HT1080 (cell line): ENCODE data around the gene ZC3HAV1. TPM values are rescaled to one million over a fixed set of nuclear protein-coding genes. Genes with fewer than 3 reads are reported as not detected.
"Not testable (repeated sequence)": the region's sequence is repeated elsewhere in the genome, so short reads cannot be mapped to it uniquely, and the experiment has no call there.

Source experiments
- DNase-seq: peaks from one replicate; pipeline ENCODE4 v3.0.0-alpha.2; 2015; ENCODE audit warnings: low read depth
- total RNA-seq: library from RNA; depleted of rRNA; stranded (reverse); fragments of >200 nt; shearing (Covaris generic); gene quantifications from 2 replicates; pipeline ENCODE4 v1.2.3, GENCODE V29; 2014

Gene ZC3HAV1
- total RNA-seq, 1 experiment from 2014 or later = 28.3 TPM

- no peak for DNase-seq
These were observed 21.3 kb downstream of the ZC3HAV1 start for GRCh38 chr7:139088268-139088667.

DNA sequence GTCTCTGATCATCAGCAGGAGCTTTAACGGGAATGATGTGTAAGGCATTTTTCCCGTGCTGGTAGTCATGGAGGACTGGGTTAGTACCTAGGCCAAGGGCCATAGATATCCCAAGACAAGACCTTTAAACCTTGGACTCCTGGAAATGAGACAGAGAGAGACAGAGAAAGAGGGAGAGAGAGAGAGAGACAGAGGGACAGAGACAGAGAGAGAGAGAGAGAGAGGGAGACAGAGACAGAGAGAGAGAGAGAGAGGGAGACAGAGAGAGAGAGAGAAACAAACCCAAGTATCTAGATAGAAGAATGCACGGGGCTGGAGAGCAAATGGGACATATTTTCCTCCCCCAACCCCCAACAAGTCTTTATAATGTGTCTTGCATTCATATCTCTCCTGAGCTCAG is 22.3 kb downstream of the ZC3HAV1 start:
- no peak for DNase-seq

DNA sequence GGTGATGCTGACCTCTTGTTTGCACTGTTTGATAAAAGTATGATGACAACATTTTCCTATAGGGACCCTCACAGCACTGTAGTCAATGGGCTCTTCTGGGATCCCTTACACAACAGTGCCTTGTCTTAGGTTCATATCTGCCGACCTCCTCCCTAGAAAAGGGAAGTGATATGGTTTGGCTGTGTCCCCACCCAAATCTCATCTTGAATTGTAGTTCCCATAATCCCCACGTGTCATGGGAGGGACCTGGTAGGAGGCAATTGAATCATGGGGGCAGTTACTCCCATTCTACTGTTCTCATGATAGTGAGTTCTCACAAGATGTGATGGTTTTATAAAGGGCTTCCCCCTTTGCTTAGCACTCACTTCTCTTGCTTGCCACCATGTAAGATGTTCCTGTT is 23.1 kb downstream of the ZC3HAV1 start:
- DNase-seq = no peak

- no peak for DNase-seq
These were observed 24.8 kb downstream of the ZC3HAV1 start for GRCh38 chr7:139084709-139085108.

- no peak for DNase-seq
These were observed 27.9 kb downstream of the ZC3HAV1 start for GRCh38 chr7:139081584-139081983.

DNA sequence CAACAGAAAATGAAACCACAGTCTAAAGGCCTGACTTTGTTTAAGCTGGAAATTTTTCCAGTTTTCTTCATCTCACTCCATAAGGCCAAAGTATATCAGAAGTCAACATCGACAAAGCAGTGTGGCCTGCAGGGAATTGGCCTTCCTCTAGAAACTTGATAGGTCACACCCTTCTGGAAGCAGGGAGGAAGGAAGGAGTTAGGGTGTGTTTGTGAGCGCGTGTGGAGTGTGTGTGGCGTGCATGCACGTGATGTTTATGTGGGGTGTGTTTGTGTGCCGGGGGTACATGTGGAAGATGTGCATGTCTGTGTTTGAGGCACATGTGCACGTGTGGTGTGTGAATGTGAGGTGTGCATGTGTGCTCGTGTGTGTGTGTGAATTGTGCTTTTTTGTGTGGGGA is 28.6 kb downstream of the ZC3HAV1 start:
- DNase-seq = no peak

DNA sequence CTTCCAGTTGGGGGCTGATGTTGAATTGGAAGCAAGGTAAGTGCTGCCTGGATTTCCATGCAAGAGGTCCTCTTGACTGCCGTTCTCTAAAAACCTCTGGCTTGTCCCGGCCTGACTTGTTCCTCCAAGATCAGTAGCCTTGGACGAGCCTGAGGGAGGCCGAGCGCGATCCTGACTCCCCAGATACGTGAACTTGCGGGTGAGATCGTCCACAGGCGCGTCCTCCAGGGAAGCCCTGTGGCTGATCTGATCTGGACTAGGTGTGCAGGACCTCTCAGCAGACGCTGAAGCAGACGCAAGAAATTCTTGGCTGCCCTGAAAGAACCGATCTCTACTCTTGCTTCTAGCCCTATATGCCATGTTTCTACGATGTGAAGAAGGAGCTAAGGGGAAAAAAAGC is 29.7 kb downstream of the ZC3HAV1 start:
- DNase-seq = no peak

- DNase-seq = no peak
These were observed 30.6 kb downstream of the ZC3HAV1 start for GRCh38 chr7:139078911-139079310.

DNA sequence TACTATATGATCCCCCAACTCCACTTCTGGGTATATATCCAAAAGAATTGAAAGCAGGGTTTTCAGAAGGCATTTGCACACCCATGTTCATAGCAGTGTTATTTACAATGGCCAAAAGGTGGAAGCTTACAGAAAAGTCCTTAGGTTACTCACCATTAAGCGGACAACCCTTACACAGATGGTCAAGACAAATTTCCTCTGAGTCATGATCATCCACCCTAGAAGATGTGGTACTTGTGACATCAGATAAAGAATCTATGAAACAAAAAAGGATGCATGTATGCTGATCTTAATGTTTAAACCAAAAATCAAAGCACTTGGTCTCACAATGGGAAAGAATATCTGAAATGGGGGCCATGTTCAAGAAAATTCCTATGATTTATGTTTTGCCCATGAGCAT is 31.1 kb downstream of the ZC3HAV1 start:
- DNase-seq = peak; percentile 34

DNA sequence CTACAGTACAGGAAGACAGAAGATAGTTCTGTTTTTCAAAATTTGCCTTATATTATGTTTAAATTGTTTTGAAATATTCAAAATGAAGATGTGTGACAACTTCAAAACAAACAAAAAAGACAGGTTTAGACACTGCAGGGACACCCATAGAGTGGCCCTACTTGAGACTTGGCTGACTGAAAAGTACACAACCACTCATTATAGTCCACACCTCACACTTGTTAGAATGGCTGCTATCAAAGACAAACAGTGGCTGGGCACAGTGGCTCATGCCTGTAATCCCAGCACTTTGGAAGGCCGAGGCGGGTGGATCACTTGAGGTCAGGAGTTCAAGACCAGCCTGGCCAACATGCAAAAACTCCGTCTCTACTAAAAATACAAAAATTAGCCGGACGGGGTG is 31.8 kb downstream of the ZC3HAV1 start:
- DNase-seq = not testable (repeated sequence)

- no peak for DNase-seq
These were observed 33.4 kb downstream of the ZC3HAV1 start for GRCh38 chr7:139075871-139076686.

GRCh38 chr7:139075031-139075652 is 34.4 kb downstream of the ZC3HAV1 start:
- DNase-seq = peak; percentile 76

DNA sequence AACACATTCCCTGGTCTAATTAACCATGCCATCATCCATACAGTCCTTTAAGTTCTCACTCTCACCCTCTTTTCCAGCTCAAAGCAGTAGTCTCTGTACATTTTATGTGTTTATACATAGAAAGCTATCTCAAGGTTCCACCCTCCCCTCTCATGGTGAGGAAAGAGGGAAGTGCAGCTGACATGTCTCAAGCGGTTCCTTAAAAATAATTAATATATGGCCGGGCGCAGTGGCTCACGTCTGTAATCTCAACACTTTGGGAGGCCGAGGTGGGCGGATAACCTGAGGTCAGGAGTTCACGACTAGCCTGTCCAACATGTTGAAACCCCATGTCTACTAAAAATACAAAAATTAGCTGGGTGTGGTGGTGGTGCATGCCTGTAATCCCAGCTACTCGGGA is 36.7 kb downstream of the ZC3HAV1 start:
- DNase-seq = no peak

- DNase-seq = no peak
These were observed 37.8 kb downstream of the ZC3HAV1 start for GRCh38 chr7:139071680-139072079.

GRCh38 chr7:139068544-139069399 is 40.7 kb downstream of the ZC3HAV1 start:
- DNase-seq = no peak

DNA sequence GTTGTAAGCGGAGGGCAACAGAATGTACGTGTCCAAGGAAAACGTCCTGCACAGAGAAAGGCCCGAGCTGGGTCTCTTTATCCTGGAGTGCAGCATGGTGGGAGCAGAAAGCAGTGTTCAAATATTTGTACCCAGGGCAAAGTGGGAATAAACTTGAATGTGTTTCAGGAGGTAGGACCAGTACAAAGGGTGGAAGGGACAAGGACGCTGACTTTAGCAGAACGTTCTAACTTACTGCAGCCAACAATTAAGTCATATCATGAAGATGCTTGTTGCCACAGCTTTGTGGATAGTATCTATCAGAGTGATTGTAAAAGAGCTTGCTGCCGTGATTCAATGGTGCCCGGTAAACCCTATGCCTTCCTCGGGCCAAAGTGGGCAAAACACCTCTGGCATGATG is 43.2 kb downstream of the ZC3HAV1 start:
- no peak for DNase-seq

GRCh38 chr7:139065323-139065722 is 44.2 kb downstream of the ZC3HAV1 start:
- DNase-seq = no peak

GRCh38 chr7:139061416-139061815 is 48.1 kb downstream of the ZC3HAV1 start:
- DNase-seq = no peak

- DNase-seq = no peak
These were observed 48.8 kb downstream of the ZC3HAV1 start for GRCh38 chr7:139060695-139061237.

DNA sequence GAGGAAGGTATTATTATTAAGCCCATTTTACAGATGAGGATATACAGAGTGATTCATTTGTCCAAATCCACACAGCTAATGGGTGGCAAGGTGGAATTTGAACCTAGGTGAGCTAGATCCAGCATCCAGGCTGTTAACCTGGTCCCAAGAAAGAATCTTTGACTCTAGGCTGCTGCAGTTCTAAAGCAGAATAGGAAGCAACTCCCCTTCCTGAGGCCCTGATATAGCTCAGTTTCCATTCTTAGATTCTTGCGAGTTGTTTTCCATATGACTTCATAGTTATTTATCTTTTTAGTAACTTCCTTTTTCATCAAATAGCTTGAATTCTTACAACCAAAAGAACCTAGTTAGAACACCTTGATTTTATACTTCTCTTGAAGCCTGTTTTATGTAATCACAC is 49.6 kb downstream of the ZC3HAV1 start:
- no peak for DNase-seq

GRCh38 chr7:139058943-139059342 is 50.6 kb downstream of the ZC3HAV1 start:
- DNase-seq = no peak

GRCh38 chr7:139055674-139056073 is 53.8 kb downstream of the ZC3HAV1 start:
- no peak for DNase-seq
